Activated CD4-positive, CD25-positive, alpha-beta regulatory T cell treated with anti-CD3 and anti-CD28 coated beads, Interleukin-2, amount 50 U/mL, for 72 hours (primary cell): ENCODE measurements around the gene SGIP1.

Experiments
- DNase-seq: peaks from one replicate; pipeline ENCODE4 v3.0.0; 2021

Gene SGIP1

GRCh38 chr1:66521721-66522365 is 12.1 kb upstream of the SGIP1 start:
- no peak for DNase-seq

GRCh38 chr1:66523562-66523961 is 10.4 kb upstream of the SGIP1 start:
- DNase-seq, result no peak

- no peak for DNase-seq
Observed at GRCh38 chr1:66525086-66525485, 8.9 kb upstream of the SGIP1 start.

- DNase-seq, result no peak
Observed at GRCh38 chr1:66526036-66526435, 7.9 kb upstream of the SGIP1 start.

- no peak for DNase-seq
Observed at GRCh38 chr1:66526991-66527390, 7.0 kb upstream of the SGIP1 start.

- no peak for DNase-seq
Observed at GRCh38 chr1:66527686-66528085, 6.3 kb upstream of the SGIP1 start.

- no peak for DNase-seq
Observed at GRCh38 chr1:66528580-66528979, 5.4 kb upstream of the SGIP1 start.

- DNase-seq, result no peak
Observed at GRCh38 chr1:66532214-66532613, 1.7 kb upstream of the SGIP1 start.

GRCh38 chr1:66532798-66533783 is 862 bp upstream of the SGIP1 start:
- DNase-seq, result no peak

GRCh38 chr1:66535061-66535460 is 1.1 kb downstream of the SGIP1 start:
- DNase-seq, result no peak

- no peak for DNase-seq
Observed at GRCh38 chr1:66535853-66536252, 1.9 kb downstream of the SGIP1 start.

GRCh38 chr1:66537718-66538117 is 3.8 kb downstream of the SGIP1 start:
- no peak for DNase-seq

- no peak for DNase-seq
Observed at GRCh38 chr1:66539491-66539890, 5.5 kb downstream of the SGIP1 start.

GRCh38 chr1:66540434-66541032 is 6.6 kb downstream of the SGIP1 start:
- DNase-seq, result no peak

- no peak for DNase-seq
Observed at GRCh38 chr1:66542314-66542713, 8.4 kb downstream of the SGIP1 start.

- no peak for DNase-seq
Observed at GRCh38 chr1:66542811-66543767, 9.1 kb downstream of the SGIP1 start.

- no peak for DNase-seq
Observed at GRCh38 chr1:66546047-66546810, 12.3 kb downstream of the SGIP1 start.

- DNase-seq, result no peak
Observed at GRCh38 chr1:66549017-66549416, 15.1 kb downstream of the SGIP1 start.

- DNase-seq, result no peak
Observed at GRCh38 chr1:66550243-66550642, 16.3 kb downstream of the SGIP1 start.

GRCh38 chr1:66552287-66552686 is 18.3 kb downstream of the SGIP1 start:
- no peak for DNase-seq

GRCh38 chr1:66552829-66553228 is 18.9 kb downstream of the SGIP1 start:
- no peak for DNase-seq

GRCh38 chr1:66553846-66554245 is 19.9 kb downstream of the SGIP1 start:
- no peak for DNase-seq
